ENCODE data around the gene MRGPRE.

Gene MRGPRE

GRCh38 chr11:3196161-3197043, 35.8 kb downstream of the MRGPRE start:
- DNase-seq = no peak

DNA sequence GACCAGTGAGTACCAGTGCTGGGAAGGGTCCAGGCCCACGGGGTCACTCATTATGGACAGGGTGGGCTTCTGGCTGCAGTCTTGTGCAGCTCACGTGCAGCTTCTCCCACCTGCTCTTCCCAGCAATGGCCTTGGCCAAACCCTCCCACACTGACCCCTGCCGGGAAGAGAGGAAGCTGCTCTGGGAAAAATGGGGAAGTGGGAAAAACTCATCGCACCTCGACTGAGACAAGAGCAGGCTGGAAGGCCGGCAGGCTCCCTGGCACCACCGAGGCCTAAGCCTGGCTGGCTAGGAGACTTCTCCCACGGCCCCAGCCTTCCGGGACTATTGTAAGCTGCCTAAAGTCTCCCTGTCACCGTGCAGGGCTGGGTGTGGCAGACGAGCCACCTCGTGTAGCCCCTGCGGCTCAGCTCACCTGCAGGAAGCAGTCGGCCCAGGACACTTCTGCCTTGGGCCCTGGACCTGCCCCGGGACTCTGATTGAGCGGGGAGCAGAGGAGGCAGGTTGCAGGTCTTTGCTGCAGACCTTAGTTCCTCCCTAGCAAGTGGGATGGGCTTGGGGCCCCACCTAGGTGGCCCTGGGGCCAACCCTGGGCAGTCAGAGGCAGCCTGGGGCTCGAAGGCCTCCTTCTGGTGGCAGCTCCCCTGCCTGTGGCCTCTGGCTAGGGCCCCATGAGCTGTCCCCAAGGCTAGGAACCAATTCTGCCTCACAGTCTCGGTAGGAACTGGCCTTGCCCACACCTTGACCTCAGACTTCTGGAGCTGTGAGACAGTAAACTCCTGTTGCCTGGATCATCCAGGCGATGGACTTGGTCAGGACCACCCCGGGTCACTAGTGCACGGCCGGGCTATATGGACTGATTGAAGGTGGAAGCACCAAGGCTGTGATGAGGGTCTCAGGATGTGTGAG, 36.7 kb downstream of the MRGPRE start:
- peak; percentile 50 to 65 for DNase-seq

DNA sequence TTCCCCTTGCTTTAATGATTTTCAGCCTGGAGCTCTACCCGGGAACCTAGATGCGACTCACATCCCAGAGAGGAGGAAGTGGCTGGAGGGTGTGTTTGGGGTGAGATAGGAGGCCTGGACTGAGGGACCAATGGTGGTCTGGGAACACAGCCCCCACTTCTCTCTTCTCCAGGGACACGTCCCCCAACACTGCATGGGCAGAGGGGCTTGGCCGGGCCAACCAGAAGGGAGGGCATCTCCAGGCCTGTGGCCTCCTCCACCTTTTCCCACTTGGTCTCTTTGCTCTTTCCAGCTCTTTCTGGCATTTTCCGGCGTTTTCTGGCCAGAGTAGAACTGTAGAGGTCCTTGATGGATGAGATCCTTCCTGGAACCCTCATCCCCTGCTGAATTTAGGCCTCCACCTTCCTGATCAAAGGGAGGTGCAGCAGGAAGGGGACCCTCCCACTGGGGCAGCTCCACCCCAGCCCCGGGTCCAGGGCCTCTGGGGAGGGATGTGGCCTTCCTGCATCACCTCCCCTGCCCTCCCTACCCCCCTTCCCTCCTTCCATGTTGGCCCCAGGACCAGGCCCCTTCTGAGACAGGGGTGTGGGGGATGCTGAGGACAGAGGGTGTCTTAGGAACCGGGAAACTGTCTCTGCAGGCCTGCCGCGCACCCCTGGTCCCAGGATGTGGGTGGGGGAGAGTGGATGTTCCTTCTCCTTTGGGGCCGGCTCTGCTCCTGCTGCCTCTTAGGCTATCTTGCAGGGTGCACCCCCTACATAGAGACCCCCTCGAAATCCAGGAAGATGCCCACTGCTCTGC, 38.0 kb downstream of the MRGPRE start:
- DNase-seq = no peak

DNA sequence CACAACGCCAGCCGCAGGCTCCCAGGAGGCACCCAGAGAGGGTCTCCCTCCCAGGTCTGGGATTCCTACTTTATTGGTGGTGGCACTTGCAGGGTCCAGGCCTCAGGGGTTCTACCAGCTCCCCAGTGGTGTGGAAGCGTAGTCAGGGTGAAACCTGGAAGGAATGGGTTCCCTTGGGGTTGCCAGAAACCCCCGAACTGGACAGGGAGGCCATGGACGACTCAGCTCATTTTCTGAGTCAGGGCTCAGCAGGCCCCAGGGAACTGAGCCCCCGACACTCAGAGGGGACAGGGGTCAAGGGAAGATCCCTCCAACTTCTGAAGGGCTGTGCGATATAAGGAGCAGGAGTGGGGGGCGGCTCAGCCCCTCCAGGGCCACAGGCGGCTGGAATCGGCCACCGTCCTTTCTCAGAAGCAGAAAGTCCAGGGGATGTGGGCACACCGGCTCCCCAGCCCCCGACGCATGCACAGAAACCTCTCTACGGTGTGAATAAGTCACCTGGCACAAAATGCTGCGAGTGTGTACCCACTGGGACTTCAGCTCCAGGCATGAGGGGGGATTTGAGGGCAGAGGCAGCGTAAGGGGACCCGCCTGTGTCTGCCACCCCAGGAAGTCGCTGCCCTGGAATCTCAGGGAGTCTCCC, 38.7 kb downstream of the MRGPRE start:
- no peak for DNase-seq

DNA sequence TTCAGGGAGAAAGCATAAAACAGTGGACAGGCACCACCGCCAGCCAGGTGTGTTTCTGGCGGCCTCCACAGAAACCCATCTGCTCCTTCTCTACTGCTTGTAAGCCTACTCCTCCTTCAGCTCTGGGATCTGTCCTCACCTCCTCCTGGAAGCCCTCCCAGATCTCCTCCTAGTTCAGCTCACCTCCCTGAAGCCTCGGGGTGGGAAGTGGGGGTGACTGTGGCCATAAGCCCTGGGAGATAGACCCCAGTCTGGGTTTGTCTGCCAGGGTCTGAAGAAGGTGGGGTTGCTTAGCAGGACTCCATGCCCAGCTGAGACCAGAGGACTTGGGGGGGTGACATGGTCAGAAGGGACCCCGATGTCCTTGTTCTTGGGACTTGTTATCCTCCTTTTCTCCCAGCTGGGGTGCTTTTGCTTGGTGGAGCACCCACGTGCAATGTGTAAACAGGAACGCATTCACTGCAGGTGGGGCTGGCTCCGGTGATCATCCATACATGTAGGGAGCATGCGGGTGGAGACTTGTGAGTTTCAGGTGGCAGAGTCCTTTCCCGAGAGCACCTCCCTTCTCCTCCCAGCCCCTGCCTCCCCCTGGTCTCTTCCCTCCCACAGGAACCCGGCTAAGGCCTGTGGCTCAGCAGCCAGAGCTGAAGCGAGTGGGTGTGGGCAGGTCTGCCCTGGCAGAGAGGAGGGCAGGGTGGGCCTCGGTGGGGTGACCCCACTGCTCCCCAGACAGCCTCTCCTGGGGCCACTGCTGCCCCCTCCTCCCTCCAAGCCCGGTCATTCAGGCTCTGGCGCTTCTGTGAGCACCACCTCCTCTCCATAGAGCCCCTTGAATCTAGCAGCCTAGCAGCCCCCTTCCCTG, 39.5 kb downstream of the MRGPRE start:
- no peak for DNase-seq

GRCh38 chr11:3191586-3192324, 40.5 kb downstream of the MRGPRE start:
- DNase-seq = no peak

- no peak for DNase-seq
These were observed 41.6 kb downstream of the MRGPRE start for GRCh38 chr11:3190600-3190999.

- DNase-seq = no peak
These were observed 42.2 kb downstream of the MRGPRE start for GRCh38 chr11:3189886-3190583.

- no peak for DNase-seq
These were observed 42.9 kb downstream of the MRGPRE start for GRCh38 chr11:3189196-3189843.

- no peak for DNase-seq
These were observed 43.6 kb downstream of the MRGPRE start for GRCh38 chr11:3188496-3189195.

DNA sequence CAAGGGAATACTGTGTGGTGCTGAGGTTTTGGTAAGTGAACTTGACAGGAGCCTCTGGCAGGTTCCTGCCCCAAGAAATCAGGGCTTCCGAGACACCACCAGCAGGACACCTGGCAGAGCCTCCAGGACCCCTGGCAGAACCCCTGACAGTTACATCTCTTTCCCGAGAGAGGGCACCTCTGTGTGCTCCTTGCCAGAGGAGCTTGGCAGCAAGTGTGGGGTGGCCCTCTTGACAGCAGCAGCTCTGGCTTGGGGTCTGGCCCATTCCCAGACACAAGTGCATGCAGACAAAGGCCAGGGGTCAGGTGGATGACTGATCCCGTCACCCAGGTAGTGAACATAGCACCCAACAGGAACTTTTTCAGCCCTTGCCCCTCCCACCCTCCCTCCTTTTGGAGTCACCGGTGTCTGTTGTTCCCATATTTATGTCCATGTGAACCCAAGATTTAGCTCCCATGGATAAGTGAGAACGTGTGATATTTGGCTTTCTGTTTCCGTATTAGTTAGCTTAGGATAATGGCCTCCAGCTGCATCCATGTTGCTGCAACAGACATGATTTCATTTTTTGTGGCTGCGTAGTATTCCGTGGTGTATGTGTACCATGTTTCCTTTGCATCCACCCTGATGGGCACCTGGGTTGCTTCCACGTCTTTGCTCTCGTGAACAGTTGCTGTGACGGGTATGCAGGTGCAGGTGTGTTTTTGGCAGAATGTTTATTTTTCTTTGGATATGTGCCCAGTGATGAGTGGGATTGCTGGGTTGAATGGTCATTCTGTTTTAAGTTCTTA, 45.9 kb downstream of the MRGPRE start:
- DNase-seq = no peak

DNA sequence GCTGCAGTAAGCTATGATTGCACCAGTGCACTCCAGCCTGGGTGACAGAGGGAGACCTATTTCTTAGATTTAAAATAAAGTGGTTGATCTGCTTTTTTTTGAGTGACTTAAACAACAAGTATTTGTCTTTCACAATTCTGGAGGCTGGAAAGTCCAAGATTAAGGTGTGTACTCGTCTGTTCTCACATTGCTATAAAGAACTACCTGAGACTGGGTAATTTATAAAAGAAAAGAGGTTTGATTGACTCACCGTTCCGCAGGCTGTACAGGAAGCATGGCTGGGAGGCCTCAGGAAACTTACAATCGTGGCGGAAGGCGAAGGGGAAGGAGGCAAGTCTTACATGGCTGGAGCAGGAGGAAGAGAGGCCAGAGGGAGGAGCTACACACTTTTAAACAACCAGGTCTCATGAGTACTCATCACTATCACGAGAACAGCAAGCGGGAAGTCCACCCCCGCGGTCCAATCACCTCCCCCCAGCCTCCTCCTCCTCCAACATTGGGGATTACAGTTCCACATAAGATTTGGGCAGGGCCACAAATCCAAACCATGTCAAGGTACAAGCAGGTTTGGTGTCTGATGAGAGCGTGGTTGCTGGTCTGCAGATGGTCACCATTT, 47.4 kb downstream of the MRGPRE start:
- peak; percentile 20 to 63 for DNase-seq

DNA sequence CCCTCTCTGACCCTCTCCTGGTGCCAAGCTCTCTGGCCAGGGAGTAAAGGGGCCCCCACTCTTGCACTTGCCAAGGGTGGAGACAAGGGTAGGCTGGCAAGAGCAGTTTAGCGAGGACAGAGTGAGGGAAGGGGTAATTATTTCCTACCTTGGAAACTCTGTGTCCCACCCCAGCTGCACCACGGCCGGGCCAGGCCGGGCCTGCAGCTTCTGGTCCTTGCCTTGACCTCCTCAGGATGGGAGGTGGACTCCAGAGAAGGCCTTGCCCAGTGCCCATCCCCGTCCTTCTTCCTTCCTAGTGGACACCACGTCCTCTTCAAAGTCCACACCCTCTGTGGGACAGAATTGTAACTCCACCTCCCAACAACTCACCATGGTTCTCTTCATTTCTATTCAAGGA, 48.7 kb downstream of the MRGPRE start:
- no peak for DNase-seq

DNA sequence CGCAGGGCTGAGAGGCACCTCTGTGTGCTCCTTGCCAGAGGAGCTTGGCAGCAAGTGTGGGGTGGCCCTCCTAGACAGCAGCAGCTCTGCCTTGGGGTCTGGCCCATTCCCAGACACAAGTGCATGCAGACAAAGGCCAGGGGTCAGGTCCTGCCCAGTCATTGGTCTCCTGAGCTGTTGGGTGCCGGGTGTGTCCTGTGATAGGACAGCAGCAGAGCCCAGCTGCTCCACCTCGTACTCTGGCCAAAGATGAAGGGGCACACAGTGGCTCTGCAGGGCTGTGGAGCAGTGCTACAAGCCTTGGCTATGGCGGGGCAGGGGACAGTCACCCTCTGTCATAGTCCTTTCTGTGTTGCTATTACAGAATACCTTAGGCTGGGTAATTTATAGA, 49.8 kb downstream of the MRGPRE start:
- DNase-seq = no peak

DNA sequence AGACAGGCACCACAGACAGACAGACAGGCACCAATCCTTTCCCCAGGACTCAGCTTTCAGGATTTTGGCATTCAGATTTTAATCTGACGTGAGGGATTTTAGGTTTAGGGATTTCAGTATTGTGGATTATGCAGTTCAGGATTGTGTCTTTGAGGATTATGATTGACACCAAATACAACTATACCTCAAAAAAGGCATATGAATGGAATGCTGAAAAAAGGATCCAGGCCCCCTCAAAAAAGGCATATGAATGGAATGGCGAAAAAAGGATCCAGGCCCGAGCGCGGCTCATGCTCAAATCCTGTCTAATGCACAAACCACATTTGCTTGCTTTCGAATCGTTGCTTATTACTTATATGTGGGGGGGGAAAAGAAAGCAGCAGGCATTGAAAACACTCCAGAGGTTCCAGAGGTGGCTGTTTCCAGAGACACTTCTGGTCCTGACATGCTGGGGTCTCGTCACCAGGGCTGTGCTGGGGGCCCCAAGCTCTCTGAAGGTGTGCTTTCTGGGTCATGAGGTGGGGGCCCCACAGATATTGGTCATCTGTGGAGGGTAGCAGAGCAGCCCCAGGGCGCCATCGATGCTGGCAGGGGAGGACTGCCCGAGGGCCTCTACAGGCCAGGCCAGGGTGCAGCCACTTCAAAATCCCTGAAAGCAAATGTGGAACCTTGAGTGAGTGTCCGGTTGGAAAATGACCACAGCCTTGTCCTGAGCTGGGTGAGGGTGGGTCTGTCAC, 50.3 kb downstream of the MRGPRE start:
- DNase-seq = no peak

- no peak for DNase-seq
These were observed 51.3 kb downstream of the MRGPRE start for GRCh38 chr11:3180869-3181268.

DNA sequence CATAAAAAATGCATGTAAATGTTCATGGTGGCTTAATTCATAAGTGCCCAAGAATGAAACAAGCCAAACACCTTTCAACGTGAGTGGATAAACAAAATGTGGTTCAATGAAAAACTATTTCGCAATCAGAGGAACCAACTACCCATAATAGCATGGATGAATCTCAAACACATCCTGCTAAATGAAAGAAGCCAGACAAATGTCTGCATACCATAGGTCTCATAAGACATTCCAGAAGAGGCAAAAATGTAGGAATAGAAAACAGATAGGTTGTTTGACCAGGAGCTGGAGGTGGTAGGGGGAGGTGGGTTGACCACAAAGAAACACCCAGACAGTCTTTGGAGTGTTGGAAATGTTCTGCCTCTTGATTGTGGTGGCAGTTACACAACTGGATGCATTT, 53.9 kb downstream of the MRGPRE start:
- DNase-seq = no peak
